ENCODE data around the gene STK16.
"Not testable (repeated sequence)": the region's sequence is repeated elsewhere in the genome, so short reads cannot be mapped to it uniquely, and the experiment has no call there.

Gene STK16

GRCh38 chr2:219245148-219245898 lies at the start of gene STK16, which contains the start of gene GLB1L:
STK16 (plus strand) TSS chr2:219245479; CDS start chr2:219246000, 521 bp downstream.
GLB1L (minus strand) TSS chr2:219245444; CDS start chr2:219243573, 1,871 bp downstream.
- DNase-seq (ENCODE audit: low read depth in 1 of 2, low spot score in 1 of 2) = peak; percentile 84 to 86

- DNase-seq (ENCODE audit: low read depth in 1 of 2, low spot score in 1 of 2) = no peak
These were observed 47.9 kb upstream of the STK16 start for GRCh38 chr2:219197388-219197787.

GRCh38 chr2:219198974-219199373 lies 46.3 kb upstream of the STK16 start:
- DNase-seq (ENCODE audit: low read depth in 1 of 2, low spot score in 1 of 2) = no peak

- no peak for DNase-seq (ENCODE audit: low read depth in 1 of 2, low spot score in 1 of 2)
These were observed 45.6 kb upstream of the STK16 start for GRCh38 chr2:219199470-219200211.

GRCh38 chr2:219200502-219201326 lies 44.6 kb upstream of the STK16 start:
- not testable (repeated sequence) for DNase-seq (ENCODE audit: low read depth in 1 of 2, low spot score in 1 of 2)

GRCh38 chr2:219201331-219201730 lies 43.9 kb upstream of the STK16 start:
- not testable (repeated sequence) for DNase-seq (ENCODE audit: low read depth in 1 of 2, low spot score in 1 of 2)

- DNase-seq (ENCODE audit: low read depth in 1 of 2, low spot score in 1 of 2) = no peak
These were observed 40.7 kb upstream of the STK16 start for GRCh38 chr2:219204425-219205164.

- no peak for DNase-seq (ENCODE audit: low read depth in 1 of 2, low spot score in 1 of 2)
These were observed 40.1 kb upstream of the STK16 start for GRCh38 chr2:219205165-219205538.

GRCh38 chr2:219205981-219206327 lies 39.3 kb upstream of the STK16 start:
- no peak for DNase-seq (ENCODE audit: low read depth in 1 of 2, low spot score in 1 of 2)

GRCh38 chr2:219206328-219207133 lies 38.7 kb upstream of the STK16 start, which contains the start of gene ZFAND2B:
ZFAND2B (plus strand) TSS chr2:219206782; CDS start chr2:219206988, 206 bp downstream.
- peak; percentile 85 to 87 for DNase-seq (ENCODE audit: low read depth in 1 of 2, low spot score in 1 of 2)

GRCh38 chr2:219207134-219207883 lies 38.0 kb upstream of the STK16 start:
- DNase-seq (ENCODE audit: low read depth in 1 of 2, low spot score in 1 of 2) = no peak

- no peak for DNase-seq (ENCODE audit: low read depth in 1 of 2, low spot score in 1 of 2)
These were observed 37.2 kb upstream of the STK16 start for GRCh38 chr2:219207884-219208740.

GRCh38 chr2:219209236-219210195 lies 35.8 kb upstream of the STK16 start:
- DNase-seq (ENCODE audit: low read depth in 1 of 2, low spot score in 1 of 2) = no peak

GRCh38 chr2:219210196-219210885 lies 34.9 kb upstream of the STK16 start:
- DNase-seq (ENCODE audit: low read depth in 1 of 2, low spot score in 1 of 2) = no peak

GRCh38 chr2:219210886-219211362 lies 34.4 kb upstream of the STK16 start:
- no peak for DNase-seq (ENCODE audit: low read depth in 1 of 2, low spot score in 1 of 2)

- no peak for DNase-seq (ENCODE audit: low read depth in 1 of 2, low spot score in 1 of 2)
These were observed 32.3 kb upstream of the STK16 start for GRCh38 chr2:219213026-219213415.
